HG02981 (cell line): ENCODE measurements around the gene FGG.
"Not testable (repeated sequence)": the region's sequence is repeated elsewhere in the genome, so short reads cannot be mapped to it uniquely, and the experiment has no call there.

Experiments used
- ATAC-seq: cut with Tn5 transposase; IDR thresholded peaks from one replicate; pipeline ENCODE4 v1.9.1; 2021; ENCODE audit warnings: mild to moderate bottlenecking, moderate library complexity; ENCODE audit not compliant: unreplicated experiment

Gene FGG

GRCh38 chr4:154614306-154614705 lies 1.9 kb upstream of the FGG start:
- no peak for ATAC-seq

- ATAC-seq, result no peak
Measured at GRCh38 chr4:154611833-154612232, 623 bp downstream of the FGG start.

GRCh38 chr4:154610582-154610981 lies 1.9 kb downstream of the FGG start:
- ATAC-seq, result no peak

- ATAC-seq, result no peak
Measured at GRCh38 chr4:154609532-154609931, 2.9 kb downstream of the FGG start.

- no peak for ATAC-seq
Measured at GRCh38 chr4:154608361-154609252, 3.8 kb downstream of the FGG start.

- ATAC-seq, result no peak
Measured at GRCh38 chr4:154606728-154607723, 5.4 kb downstream of the FGG start.

GRCh38 chr4:154604696-154605200 lies 7.7 kb downstream of the FGG start:
- no peak for ATAC-seq

- no peak for ATAC-seq
Measured at GRCh38 chr4:154603033-154603943, 9.2 kb downstream of the FGG start.

GRCh38 chr4:154602404-154603020 lies 9.9 kb downstream of the FGG start:
- ATAC-seq, result no peak

- no peak for ATAC-seq
Measured at GRCh38 chr4:154597798-154598774, 14.4 kb downstream of the FGG start.

GRCh38 chr4:154597281-154597680 lies 15.2 kb downstream of the FGG start:
- not testable (repeated sequence) for ATAC-seq

- no peak for ATAC-seq
Measured at GRCh38 chr4:154595807-154596206, 16.6 kb downstream of the FGG start.

GRCh38 chr4:154594343-154594742 lies 18.1 kb downstream of the FGG start:
- not testable (repeated sequence) for ATAC-seq

- no peak for ATAC-seq
Measured at GRCh38 chr4:154593868-154594267, 18.6 kb downstream of the FGG start.

- no peak for ATAC-seq
Measured at GRCh38 chr4:154591890-154592289, 20.6 kb downstream of the FGG start.

GRCh38 chr4:154590329-154591006 lies 22.0 kb downstream of the FGG start, which contains the start of gene FGA:
FGA (minus strand) TSS chr4:154590742; CDS start chr4:154590687, 55 bp downstream.
- ATAC-seq, result no peak

GRCh38 chr4:154589296-154590197 lies 22.9 kb downstream of the FGG start:
- no peak for ATAC-seq
